Measurements from ENCODE around the gene PRDM15.

Gene PRDM15

DNA sequence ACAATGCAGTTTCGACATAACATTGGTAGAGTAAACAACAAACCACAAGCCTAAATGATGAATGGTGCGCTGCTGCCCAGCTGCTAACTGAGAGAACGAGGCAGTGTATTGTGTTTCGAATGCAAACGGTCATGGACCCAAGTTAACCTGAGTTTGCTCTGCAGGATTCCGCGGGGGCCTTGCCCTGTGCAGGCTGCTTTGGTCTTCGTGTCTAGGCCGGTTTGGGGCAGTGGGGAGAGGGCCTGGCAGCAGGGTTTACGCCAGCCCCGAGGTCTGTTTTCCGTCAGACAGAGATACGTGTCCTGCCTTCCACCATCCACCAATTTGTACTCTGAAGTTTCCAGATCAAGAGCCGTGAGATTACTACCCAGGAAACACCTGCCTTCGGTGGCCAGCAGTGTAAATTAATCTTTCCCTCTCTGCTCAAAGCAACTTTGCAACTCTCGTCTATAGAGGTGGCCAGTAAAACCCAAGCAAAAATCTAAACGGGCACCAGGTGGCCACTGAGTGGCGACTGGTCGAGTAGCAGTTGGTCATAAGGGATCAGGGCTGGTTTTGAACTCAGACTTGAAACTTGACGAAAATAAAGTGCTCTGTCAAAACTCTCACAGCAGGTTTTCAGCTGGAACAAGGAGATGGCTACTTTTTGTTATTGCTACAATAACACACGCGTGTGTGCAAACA is 6.3 kb upstream of the PRDM15 start:
- DNase-seq = no peak

DNA sequence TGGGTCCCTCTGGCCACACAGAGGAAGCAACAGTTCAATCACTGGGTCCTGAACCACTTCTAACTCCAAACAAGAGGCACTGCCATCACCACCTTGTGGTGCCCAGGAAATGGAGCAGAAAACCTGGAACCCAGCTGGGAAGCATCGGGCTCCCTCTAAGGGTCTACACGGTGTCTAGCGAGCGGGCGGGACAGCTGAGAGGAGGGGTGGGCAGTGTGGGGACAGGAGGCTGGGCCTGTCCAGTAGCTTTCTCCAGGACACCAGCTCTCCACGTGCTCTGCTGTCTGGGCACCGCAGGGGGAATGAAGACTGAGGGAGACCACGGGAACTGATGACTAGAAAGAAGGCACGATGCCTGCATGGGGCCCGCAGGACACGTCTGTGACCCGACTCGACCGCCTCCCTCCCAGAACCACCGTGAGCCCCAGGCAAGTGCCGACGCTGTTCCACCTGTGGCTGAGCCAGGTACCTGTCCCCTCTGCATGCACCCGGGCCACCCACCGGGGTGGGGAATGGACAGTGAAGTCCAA is 5.4 kb upstream of the PRDM15 start:
- no peak for DNase-seq

DNA sequence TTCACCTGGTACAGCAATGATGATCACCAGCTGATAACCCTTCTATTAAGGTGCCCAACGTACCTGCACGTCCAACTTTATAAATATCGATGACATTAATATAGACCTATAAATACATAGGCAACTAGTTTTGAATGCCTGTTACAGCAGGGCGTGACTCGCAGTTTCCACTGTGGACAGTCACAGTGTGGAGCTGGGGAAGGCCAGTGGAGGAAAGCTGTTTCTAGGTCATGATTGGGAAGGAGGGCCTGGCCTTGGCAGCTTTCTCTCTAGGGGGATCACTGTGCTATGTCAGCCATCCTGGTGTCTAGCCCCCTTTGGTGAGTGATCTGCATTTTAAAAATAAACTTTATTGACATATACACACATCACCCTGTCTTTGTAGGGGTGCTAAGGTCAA is 4.4 kb upstream of the PRDM15 start:
- no peak for DNase-seq

DNA sequence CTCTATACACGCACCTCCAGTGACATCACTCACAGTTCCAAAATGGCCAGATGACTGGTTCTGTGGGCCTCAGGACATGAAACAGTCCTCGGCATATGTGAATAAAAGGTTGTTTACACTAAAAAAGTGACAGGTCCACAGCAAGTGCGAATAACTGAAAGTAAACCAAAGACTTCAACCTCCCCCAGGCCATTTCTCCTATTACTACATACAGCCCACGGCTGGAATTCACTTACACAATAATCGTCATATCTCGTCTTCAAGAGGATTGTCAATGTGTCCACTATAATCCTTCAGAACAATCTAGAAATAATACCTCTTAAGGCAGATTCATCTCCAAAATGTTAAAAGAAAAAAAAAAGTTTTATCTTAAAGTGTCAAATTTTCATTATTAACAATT is 1.9 kb upstream of the PRDM15 start:
- no peak for DNase-seq

DNA sequence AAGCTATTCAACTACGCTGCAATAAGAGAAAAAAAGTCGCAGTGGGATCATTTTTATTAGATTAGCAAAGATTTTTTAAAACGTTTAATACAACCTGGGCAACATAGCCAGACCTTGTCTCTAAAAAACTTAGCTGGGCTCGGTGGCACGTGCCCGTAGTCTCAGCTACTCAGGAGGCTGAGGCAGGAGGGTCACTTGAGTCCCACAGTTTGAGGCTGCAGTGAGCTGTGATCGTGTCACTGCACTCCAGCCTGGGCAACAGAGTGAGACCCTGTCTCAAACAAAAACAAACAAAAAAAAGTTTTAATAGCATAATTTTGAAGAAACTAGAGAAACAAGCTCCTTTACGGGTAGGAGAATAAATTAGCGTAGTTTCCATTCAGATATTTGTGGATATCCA is 1.0 kb upstream of the PRDM15 start:
- no peak for DNase-seq

DNA sequence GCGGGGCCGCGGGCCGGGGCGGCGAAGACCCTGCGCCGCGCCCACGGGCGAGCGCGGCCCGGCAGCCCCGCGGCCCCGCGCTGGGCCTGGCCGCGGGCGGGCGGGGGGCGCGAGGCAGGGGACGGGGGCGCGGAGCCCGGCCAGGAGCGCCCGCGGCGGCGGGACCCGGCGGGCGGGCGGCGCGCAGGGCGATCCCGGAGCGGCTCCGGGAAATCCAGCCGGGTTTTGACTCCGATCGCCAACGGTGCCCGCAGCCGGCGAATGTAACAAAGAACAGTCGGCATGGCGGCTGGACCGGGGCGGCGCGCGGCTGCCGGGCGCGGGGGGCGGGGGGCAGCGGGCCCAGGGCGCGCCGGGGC is 334 bp downstream of the PRDM15 start:
- peak; percentile 90 for DNase-seq

DNA sequence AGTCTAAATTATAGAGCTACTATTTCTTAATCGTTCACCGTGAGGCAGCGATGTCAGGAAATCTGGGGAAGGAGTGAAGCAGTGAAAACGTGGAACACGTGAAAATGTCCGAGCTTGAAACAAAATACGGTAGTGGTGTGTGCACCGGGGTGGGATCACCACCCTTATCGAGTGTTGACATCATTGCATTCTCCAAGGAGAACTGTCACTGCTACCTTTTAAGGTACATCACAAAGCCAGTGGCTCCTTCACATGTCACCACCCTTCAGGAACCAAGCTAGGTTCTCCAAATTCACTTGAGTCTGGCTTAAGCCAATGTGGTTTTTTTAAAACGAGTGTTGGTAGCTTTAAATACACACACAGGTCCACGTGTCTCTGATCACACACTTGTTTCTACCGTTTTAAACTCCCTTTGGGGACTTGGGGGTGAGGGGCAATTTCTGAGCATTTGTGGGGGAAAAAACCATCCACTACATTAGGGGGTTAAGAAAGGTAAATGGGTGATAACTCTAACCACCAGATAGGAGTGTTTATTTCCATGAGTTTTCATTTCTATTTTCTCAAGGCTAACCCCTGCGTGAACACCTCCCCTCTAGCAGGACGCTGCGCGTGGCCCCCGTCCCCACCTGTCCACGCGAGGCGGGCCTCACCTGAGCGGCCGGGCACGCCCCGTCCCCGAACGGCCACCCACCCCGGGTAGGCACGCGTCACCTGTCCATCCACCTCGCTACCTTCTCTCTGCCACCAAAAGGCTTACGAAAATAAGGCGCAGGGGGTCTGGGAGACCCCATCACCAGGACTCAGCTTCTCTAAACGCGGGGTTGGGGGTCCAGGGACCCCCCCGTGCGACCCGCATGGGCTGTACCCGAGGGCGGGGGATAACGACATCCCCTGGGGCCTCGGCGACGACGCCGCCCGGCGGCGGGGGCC is 978 bp downstream of the PRDM15 start:
- DNase-seq = peak; percentile 71

DNA sequence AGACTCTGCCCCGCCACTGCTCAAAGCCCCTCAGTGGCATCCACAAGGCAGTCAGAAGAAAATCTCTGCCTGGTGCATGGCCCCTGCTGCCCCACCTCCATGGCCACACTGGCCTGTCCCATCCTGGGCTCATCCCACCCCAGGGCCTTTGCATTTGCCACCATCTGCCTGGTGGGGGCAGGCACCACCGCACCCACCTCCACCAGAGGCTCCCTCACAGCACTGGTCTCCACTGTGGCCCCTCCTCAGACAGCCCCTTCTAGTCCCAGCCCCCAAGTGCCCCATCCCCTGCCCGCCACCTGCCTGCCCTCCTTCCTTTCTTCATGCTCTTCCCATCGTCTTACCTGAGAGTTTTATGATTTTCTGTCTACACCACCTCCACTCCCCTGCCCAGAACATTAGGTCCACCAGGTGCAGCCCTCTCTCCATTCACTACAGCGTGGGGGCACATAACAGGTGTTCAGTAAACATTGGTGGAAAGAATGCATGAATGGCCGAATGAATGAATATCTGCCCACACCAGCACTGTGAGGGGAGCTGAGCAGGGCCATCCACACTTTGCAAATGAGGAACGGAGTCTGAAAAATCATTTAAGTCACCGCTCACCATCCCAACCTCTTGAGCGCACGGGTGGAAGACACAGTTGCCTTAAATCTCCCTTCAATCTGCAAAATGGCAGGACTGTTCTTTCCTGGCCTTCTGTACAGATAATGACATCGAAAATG is 2.1 kb downstream of the PRDM15 start:
- DNase-seq = no peak

DNA sequence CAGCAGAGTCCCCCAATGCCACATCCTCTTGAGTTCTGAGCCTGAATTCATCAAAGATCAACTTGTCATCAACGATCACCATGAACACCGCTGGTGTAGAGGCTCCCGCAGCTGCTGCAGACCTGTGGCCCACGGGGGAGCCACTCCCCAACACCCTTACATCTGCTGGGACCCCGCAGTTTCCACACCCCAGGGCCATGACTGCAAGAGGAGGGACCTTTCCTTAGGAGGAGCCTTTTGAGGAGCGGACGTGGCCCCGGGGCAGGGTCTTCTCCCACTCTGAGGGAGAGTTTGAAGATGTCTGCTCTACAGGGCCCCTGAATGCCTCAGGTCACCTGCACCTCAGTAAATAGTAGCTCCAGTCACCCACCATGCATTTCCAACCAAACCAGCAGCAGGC is 2.7 kb downstream of the PRDM15 start:
- DNase-seq = no peak

DNA sequence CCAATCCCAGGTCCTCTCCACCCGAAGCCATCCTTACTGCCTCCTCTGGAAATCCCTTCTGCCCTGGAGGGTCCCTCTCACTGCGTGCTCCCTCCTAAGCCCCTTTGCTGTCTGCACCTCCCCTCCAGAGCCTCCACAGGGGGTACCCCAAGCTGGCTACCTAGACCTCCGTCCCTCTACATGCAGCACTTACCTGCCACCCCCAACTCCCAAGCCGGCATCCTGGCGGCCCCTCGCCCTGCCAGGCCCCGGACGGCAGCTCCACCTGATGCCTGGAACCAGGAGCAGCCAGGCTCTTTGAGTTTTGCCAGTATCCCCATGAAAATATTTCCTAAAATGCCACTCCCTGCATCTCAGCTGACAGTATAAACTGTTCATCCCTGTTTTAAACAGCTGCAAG is 4.1 kb downstream of the PRDM15 start:
- no peak for DNase-seq

DNA sequence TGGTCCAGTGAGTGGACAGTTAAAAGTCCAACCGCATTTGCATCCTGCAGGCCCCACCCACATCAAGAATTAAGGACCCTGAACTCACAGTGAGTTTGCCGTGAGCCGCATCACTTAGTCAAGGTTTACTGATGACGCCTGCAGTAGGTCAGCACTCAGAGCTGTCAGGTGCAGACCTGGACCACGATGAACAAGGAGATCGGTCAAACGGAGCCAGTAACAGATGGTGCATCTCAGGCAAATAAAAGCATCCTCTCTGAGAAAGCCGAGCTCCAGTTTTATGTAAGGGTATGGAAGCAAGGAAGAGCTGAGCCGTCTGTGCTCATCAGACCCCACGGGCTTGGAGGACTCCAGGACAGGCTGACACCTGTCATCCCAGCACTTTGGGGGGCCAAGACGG is 4.5 kb downstream of the PRDM15 start:
- DNase-seq = no peak

DNA sequence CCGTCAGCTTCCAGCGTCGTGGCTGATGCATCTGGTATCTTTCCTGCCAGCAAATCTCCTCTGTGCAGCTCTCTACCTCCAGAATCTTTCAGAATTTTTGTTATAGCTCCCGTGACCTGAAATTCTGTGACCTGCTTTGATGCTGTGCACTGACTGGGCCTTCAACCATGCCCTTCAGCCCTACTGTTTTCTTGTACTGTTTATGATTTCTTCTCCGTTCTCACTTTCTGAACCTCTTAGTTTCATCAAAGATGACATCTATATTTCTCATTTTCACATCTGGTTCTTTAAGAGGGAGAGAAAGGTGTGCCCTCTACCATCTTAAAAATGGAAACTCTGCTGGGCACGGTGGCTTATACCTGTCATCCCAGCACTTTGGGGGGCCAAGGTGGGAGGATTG is 5.7 kb downstream of the PRDM15 start:
- no peak for DNase-seq

DNA sequence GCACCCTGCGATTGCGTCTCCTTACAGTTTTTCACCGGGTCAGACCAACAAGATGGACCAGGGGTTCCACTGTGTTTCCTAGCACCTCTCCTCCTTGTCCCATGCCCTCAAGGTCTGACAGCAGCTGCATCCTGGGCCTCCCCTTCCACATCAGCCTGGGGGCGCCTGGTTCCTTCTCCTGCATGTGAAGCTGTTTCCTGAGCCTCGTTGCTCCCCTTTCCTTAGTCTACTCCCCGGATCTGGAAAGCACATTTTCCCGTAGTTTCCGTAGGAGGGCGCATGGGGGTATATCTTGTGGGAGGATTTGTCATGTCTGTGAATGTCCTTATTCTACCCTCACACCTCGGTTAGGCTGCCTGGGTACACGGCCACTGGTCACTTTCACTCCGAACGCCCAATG is 6.1 kb downstream of the PRDM15 start:
- DNase-seq = no peak

DNA sequence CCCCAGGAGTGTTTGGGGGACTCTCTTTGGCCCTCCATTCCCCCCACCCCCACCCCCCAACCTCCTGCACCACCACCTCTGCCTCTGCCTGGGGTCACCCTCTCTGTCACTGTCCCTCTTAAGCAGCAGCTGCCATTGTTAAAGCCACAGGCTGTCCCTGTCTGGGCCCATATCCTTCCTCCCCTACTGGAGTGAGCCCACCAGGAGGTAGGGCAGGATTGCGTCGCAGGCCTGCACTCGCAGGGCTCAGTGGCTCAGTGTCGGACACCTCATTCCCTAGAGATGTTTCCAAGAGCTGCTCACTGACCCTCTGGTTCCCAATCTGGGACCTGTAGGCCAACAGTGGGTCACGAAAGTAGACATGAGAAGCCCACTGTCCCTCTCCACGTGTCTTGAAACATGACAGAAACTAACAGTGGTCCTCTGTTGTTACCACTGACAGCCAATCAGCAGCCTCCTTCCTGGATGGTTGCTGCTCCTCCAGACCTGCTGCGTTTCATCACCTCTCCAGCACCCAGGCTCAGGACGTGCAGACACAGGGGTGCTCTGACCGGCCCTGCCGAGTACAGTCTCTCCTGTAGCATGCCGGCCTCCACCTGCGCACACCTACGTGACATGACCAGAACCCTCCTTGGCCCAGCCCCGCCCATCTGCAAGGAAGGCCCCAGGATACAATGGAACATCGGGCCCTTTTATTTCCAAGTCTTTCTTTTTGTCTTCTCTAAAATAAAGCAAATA is 7.7 kb downstream of the PRDM15 start:
- DNase-seq = no peak

DNA sequence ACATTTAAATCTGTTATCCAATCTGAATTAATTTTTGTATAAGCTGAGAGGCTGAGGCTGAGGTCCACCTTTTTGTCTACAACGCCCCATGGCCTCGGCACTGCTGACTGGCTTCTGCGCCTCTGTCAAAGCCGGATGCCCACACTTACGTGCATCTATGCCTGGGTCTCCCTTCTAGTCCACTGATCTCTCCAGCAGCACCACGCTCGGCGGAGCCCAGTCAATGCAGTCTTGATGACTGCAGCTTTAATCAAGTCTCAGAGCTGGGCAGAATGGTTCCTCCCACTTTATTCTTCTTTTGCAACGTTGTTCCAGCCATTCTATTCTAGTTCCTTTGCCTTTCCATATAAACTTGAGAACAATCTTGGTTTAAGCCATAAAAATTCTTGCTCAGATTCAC is 9.4 kb downstream of the PRDM15 start:
- DNase-seq = no peak

DNA sequence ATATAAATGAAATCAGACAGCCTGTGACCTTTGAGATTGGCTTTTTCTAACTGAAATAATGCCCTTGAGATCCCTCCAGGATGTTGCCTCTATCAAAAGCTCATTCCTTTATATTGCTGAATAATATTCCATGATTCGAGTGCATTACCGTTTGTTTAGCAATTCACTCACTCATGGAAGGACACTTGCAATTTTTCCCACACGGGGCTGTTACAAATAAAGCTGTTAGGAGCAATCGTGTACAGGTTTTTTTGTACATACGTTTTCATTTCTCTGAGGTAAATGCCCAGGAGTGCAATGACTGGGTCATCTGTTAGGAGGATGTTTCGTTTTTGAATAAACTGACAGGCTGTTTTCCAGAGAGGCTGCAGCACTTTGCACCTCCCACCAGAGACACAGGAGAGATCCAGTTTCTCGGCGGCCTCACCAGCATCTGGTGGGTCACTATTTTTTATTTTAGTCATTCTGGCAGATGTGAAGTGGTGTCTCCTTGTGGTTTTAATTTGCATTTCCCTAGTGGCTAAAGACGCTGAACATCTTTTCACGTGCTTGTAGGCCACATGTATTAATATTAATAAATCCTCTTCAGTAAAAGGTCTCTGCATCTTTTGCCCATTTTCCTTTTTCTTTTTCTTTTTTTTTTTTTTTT is 11.0 kb downstream of the PRDM15 start:
- DNase-seq = no peak

DNA sequence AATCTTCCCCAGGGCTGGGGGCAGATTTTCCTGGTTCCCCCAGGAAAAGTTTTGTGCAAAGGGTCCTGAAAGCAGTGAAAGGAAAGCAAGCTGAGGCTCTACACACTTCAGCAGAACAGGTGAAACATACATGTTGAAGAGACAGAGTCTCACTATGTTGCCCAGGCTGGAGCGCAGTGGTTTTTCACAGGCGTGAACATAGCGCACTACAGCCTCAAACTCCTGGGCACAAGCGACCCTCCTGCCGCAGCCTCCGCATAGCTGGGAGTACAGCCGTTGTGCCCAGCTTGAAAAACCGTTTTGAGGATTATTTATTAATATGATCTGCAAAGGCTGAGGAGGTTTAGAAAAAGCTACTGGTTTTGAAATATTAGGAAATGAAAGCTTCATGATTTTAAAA is 11.8 kb downstream of the PRDM15 start:
- no peak for DNase-seq

DNA sequence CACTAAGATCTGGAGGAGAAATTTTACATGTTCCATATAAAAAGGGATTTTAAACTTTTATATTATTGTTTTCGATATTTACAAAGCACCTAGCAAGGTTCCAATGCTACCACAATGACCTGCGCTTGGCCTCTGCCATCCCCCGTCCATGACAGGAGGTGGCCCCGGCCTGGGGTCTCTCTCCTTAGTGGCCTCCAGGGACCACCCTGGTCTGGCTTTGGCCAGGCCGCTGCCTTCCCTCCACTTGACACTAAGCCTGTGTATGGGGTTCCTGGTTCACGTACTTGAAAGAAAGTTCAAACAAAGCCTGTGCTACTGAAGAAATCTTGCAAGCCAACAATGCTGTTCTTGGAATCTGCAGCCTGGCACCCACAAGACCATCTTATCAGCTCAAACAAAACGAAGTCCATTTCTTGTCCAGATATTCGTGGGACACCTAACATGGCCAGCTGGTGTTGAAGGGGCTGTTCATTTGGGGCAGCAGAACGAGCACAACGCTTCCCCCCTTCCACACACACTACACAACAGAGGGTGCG is 12.8 kb downstream of the PRDM15 start:
- no peak for DNase-seq

DNA sequence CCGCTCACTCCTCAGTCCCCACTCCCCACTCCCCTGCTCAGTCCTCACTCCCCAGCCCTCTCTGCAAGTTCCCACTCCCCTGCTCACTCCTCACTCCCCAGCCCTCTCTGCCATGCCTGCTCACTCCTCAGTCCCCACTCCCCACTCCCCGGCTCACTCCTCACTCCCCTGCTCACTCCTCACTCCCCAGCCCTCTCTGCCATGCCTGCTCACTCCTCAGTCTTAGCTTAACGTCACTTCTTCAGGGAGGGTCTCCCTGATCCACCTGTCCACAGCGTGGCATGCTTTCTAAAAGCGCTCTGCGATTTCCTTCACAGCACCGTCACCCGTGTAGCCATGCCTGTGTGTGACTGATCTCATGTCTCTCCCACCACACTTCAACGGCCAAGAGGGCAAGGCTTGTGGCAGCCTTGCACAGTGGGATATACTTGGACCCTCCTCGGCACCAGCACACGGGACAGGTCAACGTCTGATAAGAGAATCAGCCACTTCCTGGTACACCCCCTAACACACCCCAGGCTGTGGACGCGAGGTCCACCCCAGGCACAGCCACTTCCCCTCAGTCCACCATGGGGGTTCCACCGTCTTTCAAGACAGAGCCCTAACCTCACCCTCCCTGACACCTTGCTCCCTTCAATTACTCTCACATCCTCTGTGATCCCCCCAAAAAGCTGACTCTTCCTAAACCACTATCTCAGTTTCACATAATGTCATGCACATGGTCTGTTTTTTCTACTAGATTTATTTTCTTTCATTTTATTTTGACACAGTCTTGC is 14.0 kb downstream of the PRDM15 start:
- DNase-seq = no peak

DNA sequence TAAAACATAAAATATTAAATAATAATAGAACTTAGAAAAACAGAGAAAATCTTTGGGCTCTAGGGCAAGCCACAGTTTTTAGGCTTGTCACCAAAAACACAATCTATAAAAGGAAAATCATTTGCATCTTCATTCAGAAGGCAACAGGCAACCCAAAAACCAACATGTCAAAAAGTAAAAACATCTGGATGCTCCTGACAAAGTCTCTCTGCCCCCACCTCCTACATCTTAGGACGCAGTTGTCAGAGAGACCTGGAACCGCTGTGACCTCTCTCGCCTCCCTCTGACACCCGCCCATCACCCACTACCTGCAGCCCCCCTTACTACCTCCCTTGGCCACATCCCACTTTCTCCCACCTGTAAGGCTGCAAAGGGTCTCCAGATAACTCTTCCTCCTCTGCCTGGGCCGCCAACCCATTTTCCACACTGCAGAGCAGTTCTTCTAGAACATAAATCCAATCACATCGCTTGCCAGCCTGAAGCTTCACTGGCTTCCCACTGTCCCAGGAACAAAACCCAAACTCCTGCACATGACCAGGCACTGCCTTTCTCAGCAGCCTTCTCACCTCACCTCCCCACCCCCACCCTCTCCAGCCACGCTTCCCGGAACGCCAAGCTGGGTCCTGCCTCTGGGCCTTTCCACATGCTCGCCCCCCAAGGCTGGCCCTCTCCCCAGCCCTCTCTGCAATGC is 14.7 kb downstream of the PRDM15 start:
- DNase-seq = no peak

DNA sequence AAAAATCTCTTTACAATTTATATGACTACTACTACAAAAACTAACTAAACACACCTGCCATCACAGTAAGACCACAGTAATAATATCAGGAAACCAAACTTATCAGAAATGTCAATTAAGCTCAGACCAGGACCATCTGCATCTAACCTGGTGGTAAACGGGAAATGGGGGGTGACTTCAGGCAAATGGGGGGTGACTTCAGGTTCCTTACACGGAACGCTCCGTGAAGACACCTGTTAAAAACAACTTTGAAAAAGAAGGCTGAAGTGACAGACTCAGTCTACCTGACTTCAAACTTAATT is 15.8 kb downstream of the PRDM15 start:
- no peak for DNase-seq

Measured in DMS53 (cell line).